ENCODE measurements around the gene ZDHHC13. TPM values are rescaled to one million over a fixed set of nuclear protein-coding genes. Genes with fewer than 3 reads are reported as not detected.

Gene ZDHHC13
- 21.8 TPM for total RNA-seq (2021; ENCODE audit: unreplicated experiment)
- 8.0 and 12.8 TPM in 2 replicates for polyA plus RNA-seq (2012)
- Bru-seq, nascent RNA: percentile 71 among the genes with signal in this experiment
- BruChase-seq, experiment 1, labeled RNA remaining after a 6-hour chase: percentile 63 among the genes with signal in this experiment
- BruChase-seq, experiment 2, labeled RNA remaining after a 2-hour chase: percentile 79 among the genes with signal in this experiment
- long read RNA-seq, transcript ZDHHC13-202 (17 exons, 2,445 nt): major isoform, 41 of 72 reads
- long read RNA-seq, transcript ZDHHC13-201 (16 exons, 2,283 nt): minor isoform, 10 of 72 reads
- long read RNA-seq, partial matches to known transcripts: 2 of 72 reads
- long read RNA-seq, other reads (novel, unspliced or antisense): 19 of 72 reads

DNA sequence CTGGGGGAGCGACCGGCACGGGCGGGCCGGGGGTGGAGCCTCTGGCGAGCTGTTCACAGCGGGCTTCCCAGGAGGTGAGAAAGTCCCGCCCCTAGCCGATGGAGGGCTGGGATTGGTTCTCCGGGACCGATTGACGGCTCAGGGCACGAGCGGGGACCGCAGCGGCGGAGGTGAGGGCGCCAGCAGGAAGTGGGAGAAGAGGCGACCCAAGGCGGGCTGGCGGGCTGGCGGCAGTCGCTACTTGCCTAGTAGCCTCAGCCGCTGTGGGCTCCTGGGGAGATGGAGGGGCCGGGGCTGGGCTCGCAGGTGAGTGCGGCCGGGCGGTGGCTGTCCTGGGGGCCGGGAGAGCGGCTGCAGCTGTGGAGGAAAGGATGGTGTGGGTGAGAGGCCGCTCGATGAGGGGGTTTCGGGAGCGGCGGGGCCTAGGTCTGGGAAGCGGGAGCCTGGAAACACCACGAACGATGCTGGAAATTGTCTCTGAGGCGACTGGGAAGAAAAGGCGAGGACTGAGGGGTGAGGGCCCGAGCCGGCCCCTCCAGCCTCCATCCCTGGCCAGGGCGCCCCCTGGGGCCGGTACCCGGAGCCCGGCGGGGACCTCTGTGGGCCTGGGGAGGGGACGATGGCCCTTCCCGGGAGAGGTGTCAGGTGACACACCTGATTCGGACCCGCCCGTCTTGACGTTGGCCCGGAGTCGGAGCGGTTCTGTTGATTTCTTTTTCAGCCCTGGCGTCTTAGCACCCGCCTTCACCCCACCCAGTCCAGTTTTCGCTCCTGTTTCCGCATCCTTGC, at the start of gene ZDHHC13:
ZDHHC13 (plus strand) TSS at position 198 of the 789 bp plus-strand sequence; CDS start at position 280, 82 bp downstream.
- BruUV-seq (replicated peaks): no TSS peak
- peak within 1 kb of the TSS; percentile 59 for H3K27ac ChIP-seq (ENCODE audit: low read depth, low read length)
- POLR2A ChIA-PET: interaction anchor here (0.7 kb wide), 1 partner anchor 38 kb away, joined by 3 read pairs; no protein-coding TSS in a partner anchor
- TF ChIP-seq ATF3 (IDR thresholded peaks at IDR 0.05) (no peak), ELF1 (IDR thresholded peaks at IDR 0.05; ENCODE audit: borderline replicate concordance, low read depth) (peak; percentile 60), SRF (IDR thresholded peaks at IDR 0.05; ENCODE audit: low read depth) (no peak), SP1 (IDR thresholded peaks at IDR 0.05; ENCODE audit: low read depth) (peak; percentile 75), YY1 (IDR thresholded peaks at IDR 0.05; ENCODE audit: extremely low read depth, insufficient replicate concordance, low read depth, low read length) (no peak), RAD21 (IDR thresholded peaks at IDR 0.05; ENCODE audit: low read depth) (peak; percentile 31; the same call in 1 of the 2 replicates), TCF7L2 (IDR thresholded peaks at IDR 0.05; ENCODE audit: borderline replicate concordance, extremely low read depth, insufficient read depth, insufficient read length) (peak; percentile 9), SIN3A (IDR thresholded peaks at IDR 0.05; ENCODE audit: low read depth) (0 out of 2 replicates have a peak, but pooled peaks have one; percentile 20), JUND (IDR thresholded peaks at IDR 0.05) (no peak), EZH2 (IDR thresholded peaks at IDR 0.05) (no peak), CBX3 (IDR thresholded peaks at IDR 0.05; ENCODE audit: low read depth) (no peak), EGR1 (IDR thresholded peaks at IDR 0.05; ENCODE audit: low read depth) (no peak), FOSL1 (IDR thresholded peaks at IDR 0.05; ENCODE audit: low read depth) (no peak), ZFX (IDR thresholded peaks at IDR 0.05) (peak; percentile 89), POLR2A (IDR thresholded peaks at IDR 0.05; ENCODE audit: borderline replicate concordance, extremely low read depth, insufficient read depth, insufficient read length) (peak; percentile 24), EZH2phosphoT487 (IDR thresholded peaks at IDR 0.05; ENCODE audit: borderline replicate concordance) (no peak), CEBPB (IDR thresholded peaks at IDR 0.05; ENCODE audit: low read depth) (no peak)
- TF ChIP-seq, protein P1, sequence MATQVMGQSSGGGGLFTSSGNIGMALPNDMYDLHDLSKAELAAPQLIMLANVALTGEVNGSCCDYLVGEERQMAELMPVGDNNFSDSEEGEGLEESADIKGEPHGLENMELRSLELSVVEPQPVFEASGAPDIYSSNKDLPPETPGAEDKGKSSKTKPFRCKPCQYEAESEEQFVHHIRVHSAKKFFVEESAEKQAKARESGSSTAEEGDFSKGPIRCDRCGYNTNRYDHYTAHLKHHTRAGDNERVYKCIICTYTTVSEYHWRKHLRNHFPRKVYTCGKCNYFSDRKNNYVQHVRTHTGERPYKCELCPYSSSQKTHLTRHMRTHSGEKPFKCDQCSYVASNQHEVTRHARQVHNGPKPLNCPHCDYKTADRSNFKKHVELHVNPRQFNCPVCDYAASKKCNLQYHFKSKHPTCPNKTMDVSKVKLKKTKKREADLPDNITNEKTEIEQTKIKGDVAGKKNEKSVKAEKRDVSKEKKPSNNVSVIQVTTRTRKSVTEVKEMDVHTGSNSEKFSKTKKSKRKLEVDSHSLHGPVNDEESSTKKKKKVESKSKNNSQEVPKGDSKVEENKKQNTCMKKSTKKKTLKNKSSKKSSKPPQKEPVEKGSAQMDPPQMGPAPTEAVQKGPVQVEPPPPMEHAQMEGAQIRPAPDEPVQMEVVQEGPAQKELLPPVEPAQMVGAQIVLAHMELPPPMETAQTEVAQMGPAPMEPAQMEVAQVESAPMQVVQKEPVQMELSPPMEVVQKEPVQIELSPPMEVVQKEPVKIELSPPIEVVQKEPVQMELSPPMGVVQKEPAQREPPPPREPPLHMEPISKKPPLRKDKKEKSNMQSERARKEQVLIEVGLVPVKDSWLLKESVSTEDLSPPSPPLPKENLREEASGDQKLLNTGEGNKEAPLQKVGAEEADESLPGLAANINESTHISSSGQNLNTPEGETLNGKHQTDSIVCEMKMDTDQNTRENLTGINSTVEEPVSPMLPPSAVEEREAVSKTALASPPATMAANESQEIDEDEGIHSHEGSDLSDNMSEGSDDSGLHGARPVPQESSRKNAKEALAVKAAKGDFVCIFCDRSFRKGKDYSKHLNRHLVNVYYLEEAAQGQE (IDR thresholded peaks at IDR 0.05; ENCODE audit: low read depth): no peak
- TF ChIP-seq, protein P2, sequence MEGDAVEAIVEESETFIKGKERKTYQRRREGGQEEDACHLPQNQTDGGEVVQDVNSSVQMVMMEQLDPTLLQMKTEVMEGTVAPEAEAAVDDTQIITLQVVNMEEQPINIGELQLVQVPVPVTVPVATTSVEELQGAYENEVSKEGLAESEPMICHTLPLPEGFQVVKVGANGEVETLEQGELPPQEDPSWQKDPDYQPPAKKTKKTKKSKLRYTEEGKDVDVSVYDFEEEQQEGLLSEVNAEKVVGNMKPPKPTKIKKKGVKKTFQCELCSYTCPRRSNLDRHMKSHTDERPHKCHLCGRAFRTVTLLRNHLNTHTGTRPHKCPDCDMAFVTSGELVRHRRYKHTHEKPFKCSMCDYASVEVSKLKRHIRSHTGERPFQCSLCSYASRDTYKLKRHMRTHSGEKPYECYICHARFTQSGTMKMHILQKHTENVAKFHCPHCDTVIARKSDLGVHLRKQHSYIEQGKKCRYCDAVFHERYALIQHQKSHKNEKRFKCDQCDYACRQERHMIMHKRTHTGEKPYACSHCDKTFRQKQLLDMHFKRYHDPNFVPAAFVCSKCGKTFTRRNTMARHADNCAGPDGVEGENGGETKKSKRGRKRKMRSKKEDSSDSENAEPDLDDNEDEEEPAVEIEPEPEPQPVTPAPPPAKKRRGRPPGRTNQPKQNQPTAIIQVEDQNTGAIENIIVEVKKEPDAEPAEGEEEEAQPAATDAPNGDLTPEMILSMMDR (IDR thresholded peaks at IDR 0.05 in 2 of 3, conservative IDR thresholded peaks at IDR 0.05 in 1 of 3; ENCODE audit: borderline replicate concordance in 1 of 3, insufficient read depth in 1 of 3, low read depth in 2 of 3, low read length in 2 of 3): peak; percentile 32 to 57 (median 52); a peak in 4 of 6 replicates
- TF ChIP-seq, protein P3, sequence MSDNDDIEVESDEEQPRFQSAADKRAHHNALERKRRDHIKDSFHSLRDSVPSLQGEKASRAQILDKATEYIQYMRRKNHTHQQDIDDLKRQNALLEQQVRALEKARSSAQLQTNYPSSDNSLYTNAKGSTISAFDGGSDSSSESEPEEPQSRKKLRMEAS (IDR thresholded peaks at IDR 0.05): 0 out of 2 replicates have a peak, but pooled peaks have one; percentile 15

More for the DNA sequence above, at the start of gene ZDHHC13:
- H3K27me3 ChIP-seq (ENCODE audit: insufficient read depth, low read length): no peaks in the 10 kb centered on the region
- ATAC-seq (peak; percentile 97), DNase-seq (ENCODE audit: low read depth, low spot score) (peak; percentile 80)
- H3K9ac ChIP-seq (ENCODE audit: low read length): peak within 1 kb of the TSS; percentile 72
- no peaks in the 10 kb centered on the region for H3K9me2 ChIP-seq (ENCODE audit: insufficient read depth)
- peaks cover 37% of the 10 kb centered on the region for H3K79me2 ChIP-seq (ENCODE audit: insufficient read depth, low read length)
- RAD21 ChIA-PET (ENCODE audit: low non-redundant PET in 1 of 2, low total read pairs in 2 of 2, uncharacterized antibody in 2 of 2, unreplicated experiment in 2 of 2): no interaction called here
- no peaks in the 10 kb centered on the region; a peak in 1 of 4 replicates for H3K36me3 ChIP-seq (ENCODE audit: control insufficient read depth in 1 of 2, insufficient read depth in 2 of 2, low read length in 2 of 2)
- no peaks in the 10 kb centered on the region for H3K9me3 ChIP-seq (ENCODE audit: control insufficient read depth in 1 of 2, insufficient read depth in 1 of 2, low read depth in 1 of 2, low read length in 2 of 2)
- H4K20me1 ChIP-seq (ENCODE audit: insufficient read depth): peaks cover 3% of the 10 kb centered on the region; the same call in 1 of the 2 replicates
- peak within 1 kb of the TSS; percentile 78 for H2AFZ ChIP-seq (ENCODE audit: low read depth, low read length, poor library complexity, severe bottlenecking)
- peak within 1 kb of the TSS; percentile 82 to 86 for H3K4me3 ChIP-seq (replicated peaks in 1 of 2; ENCODE audit: low read depth in 1 of 2, low read length in 2 of 2)
- peaks cover 5 to 29% of the 10 kb centered on the region in 2 experiments; a peak in 3 of 4 replicates for H3K4me1 ChIP-seq (ENCODE audit: control insufficient read depth in 1 of 2, insufficient read depth in 2 of 2, low read length in 2 of 2)
- intact Hi-C loops (cut with micrococcal nuclease): loop anchor here (2.0 kb wide), 2 partner anchors 40 to 124 kb away; partner anchors contain the start of gene E2F8
- CTCF ChIA-PET: interaction anchor here (0.6 kb wide), 1 partner anchor 40 kb away, joined by 4 read pairs; no protein-coding TSS in a partner anchor
- peak within 1 kb of the TSS; percentile 90 for H3K4me2 ChIP-seq (ENCODE audit: low read length)

Measured in HCT116 (cell line).